NK-92 (cell line): ENCODE results near the gene LY6G6C.

Experiments used
- DNase-seq: peaks from one replicate; lab custom pipeline; 2025; ENCODE audit not compliant: unreplicated experiment; lab: John Stamatoyannopoulos, UW

Gene LY6G6C

DNA sequence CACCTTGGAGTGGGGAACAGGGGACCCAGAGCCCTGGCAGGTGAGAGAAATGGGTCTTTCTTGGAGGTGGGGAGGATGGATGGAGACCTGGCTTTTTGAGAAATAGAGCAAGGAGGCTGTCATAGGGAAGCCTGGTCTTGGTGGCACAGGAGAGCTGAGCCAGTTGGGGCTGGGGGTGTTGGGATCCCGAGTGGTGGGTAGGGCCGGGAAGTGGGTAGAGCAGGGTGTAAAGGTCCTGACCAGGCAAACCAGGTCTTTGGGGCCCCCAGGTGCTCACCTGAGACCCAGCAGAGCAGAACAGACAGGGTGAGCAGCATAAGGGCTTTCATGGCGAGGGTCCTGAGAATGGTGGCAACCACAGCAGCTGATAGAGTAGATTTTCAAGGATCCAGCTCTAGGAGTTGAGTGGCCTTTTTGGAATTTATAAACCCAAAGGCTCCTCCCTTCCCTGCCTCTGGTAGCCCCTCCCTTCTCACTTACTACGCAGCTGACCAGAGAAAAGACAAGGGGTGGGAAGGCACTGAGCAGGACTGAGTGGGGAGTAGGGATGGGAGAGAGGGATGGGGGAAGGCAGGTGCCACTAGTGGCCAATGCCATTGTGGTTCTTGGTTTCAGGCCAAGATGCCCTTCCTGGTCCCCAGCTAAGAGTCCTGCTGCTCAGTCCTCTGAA is at the start of gene LY6G6C:
TSS of gene LY6G6C (minus strand) at position 396 of the 670 bp plus-strand sequence. CDS start at position 329, 67 bp downstream.
- no peak for DNase-seq

DNA sequence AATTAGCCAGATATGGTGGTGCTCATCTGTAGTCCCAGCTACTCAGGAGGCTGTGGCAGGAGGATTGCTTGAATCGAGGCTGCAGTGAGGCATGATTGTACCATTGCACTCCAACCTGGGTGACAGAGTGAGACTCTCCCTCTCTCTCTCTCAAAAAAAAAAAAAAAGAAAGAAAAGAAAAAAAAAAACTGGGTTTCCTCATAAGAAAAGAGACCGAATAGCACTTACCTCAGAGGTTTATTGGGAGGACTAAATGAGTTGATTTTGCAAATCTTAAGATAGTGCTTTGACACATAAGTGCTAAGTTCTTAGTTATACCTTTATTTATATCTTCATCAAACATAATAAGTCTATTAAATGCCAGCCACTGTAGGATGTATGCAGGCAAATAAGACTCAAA is 49.3 kb upstream of the LY6G6C start:
- DNase-seq: no peak

DNA sequence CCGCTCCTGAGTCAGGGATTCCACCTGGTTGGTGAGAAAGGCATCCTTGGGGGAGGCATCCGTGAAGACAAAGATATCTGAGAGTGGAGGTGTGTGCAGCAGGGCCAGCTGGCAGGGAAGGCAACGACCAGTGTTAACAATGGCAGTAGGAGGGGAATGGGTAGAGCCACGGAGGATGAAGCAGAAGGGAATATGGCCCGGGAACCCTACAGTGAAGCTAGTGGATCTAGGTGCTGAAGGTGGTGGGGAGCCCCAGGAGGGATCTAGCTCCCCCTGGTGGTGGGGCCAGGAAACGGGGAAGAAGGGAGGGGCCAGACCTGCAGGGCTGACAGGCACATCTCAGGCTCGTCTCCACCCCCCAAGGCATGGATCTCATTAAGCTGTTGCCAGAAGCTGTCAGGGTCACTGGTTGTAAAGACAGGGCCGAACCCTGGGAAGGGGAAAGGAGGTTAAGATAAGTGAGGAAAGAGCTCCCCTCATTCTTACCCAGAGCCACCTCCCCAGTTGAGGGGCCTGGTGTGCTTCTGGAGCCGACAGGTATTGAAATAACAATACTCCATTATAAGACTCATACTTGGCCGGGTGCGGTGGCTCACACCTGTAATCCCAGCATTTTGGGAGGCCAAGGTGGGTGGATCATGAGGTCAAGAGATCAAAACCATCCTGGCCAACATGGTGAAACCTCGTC is 48.3 kb upstream of the LY6G6C start:
- DNase-seq: no peak

DNA sequence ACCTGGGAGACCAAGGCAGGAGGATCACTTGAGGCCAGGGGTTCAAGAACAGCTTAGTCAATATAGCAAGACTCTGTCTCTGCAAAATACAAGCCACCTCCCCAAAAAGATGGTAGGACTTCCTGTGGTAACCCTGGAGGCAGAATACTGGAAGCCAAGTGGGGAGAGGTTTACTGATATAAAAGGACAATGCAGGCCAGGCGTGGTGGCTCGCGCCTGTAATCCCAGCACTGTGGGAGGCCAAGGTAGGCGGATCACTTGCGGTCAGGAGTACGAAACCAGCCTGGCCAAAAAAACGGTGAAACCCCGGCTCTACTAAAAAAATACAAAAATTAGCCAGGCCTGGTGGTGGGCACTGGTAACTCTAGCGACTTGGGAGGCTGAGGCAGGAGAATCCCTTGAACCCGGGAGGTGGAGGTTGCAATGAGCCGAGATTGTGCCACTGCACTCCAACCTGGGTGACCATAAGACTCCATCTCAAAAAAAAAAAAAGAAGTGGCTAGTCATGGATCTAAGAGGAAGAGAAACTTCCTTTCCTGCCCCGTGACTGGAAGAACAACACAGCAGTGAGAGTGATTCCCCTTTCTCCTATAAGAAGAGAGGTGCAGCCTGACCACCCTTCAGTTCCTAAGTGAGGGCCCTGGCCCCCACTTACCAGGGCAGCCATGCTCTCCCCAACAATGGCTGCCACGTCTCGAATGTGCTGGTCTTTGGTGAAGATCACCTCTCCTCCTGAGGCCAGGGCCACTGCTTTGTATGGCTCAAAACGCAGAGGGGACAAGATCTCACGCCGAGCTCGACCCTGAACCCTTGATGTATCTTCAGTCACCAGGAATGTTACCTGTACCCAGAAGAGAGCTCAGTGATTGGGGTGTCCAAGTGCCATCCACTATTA is 47.1 kb upstream of the LY6G6C start:
- no peak for DNase-seq

DNA sequence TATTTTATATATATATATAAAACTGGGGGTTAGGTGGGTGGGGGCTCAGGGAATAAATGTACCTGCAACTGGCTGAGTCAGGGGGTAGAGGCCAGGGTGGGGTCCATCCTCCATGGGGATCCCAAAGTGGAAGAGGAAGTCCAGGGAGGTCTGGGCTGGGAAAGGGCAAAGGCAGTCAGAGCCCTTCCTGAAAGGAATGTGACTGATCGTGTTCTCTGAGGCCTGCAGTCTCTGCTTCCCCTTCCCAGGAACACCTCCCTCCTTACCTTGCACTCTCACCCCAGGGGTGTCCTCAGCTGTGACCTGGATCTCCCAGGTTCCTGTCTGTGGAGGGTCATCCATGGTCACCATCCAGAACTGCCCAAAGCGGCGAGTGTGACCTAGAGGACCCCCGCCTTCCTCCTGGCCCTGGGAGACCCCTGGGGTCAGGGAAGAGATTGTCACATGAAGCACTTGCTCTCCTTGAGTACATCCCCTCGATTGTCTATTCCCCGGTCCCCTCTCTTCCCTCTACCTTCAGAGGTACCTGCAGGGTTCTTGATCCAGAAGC is 45.6 kb upstream of the LY6G6C start:
- no peak for DNase-seq

GRCh38 chr6:31765910-31766794 is 44.6 kb upstream of the LY6G6C start:
- no peak for DNase-seq

DNA sequence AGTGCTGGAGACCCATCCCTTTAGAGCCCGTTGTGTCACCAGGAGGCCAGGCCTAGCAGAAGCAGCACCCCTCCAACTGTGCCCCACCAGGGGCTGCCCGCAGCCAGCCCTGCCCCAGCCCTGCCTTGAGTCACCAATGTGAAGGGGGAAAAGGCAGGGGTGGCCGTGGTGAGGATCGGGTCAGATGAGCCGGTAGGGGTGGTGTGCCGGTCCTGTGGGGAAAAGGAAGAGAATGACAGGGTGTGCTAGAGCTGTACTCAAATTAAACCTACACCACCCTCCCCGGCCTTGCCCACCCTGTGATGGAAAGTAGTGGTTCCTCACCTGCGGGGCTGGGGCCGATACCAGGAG is 44.0 kb upstream of the LY6G6C start:
- no peak for DNase-seq

DNA sequence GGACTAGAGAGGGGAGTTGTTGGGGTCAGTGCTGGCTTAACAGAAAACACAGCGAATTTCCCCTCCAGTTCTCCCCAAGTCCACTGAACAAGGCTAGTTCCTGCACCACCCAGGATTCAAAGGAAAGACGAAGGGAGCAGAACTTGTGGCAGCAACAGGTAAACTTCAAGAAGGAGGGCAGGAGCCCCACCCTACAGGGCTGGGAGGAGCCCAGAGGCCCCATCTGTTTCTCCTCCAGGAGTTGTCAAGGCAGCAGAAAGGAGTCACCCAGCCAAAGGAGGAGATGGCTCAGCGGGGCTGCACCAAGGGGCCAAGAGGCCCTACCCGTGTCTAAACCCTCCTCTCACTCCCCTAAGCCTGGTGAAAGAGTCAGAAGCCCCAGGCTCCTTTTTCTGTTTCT is 42.7 kb upstream of the LY6G6C start:
- no peak for DNase-seq

DNA sequence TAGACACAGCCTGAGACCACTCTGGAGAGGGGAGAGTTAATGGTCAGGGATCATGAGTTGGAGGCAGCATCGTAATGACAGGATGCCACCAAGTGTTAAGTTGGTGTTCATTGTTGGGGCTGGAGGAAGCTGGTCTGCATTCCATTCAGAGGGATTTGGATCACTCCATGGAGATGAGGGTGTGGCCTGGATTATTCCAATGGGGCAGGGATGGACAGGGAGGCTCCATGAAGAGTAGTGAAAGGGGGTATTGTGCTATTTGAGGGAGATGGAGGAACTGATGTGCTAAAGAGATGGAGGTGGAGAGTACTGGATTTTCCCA is 42.0 kb upstream of the LY6G6C start:
- DNase-seq: no peak

DNA sequence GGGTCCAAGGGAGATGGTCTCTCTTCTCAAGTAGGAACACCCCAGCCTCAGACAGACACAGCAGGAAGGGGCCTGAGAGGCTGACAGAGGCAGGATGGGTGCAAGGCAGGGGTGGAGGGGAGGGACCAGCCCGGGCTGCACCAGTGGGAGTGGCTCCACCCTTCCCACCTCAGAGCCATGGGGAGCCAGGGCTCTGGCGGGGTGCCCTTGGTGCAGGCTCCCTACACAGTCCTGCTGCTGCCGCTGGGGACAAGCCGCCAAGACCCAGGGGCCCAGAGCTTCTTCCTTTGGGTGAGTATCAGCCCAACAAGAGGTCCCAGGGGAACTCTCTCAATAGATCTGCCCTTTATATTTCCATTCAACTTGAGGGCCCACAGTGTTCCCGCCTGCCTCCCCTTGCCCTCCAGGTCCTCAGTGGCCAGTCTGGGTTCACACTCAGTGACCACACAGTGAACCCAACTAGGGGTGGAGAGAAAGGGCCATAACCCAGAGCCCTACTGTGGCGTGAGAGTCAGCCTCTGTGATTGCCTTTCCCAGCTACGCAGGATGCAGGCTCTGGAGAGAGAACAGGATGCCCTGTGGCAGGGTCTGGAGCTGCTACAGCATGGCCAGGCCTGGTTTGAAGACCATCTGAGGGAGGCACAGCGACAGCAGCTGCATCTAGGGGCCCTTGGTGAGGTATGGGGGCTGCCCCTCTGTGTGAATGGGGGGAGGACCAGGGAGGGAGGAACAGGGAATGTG is 41.5 kb upstream of the LY6G6C start:
- no peak for DNase-seq

DNA sequence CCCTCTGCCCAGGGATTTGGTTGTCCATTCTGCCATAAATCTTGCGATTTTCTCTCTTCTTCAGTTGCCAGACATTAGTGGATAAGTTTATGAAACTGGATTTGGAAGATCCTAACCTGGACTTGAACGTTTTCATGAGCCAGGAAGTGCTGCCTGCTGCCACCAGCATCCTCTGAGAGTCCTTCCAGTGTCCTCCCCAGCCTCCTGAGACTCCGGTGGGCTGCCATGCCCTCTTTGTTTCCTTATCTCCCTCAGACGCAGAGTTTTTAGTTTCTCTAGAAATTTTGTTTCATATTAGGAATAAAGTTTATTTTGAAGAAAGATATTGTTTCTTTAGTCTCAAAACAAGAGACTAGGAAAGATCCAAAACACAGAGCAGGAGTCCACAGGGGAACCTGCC is 40.8 kb upstream of the LY6G6C start, which contains the start of gene SAPCD1:
TSS of gene SAPCD1 (plus strand) at position 301 of the 400 bp plus-strand sequence. CDS start 399 bp downstream, outside the sequence.
- no peak for DNase-seq

GRCh38 chr6:31761343-31761742 is 39.8 kb upstream of the LY6G6C start:
- no peak for DNase-seq

GRCh38 chr6:31760790-31761189 is 39.2 kb upstream of the LY6G6C start:
- no peak for DNase-seq

DNA sequence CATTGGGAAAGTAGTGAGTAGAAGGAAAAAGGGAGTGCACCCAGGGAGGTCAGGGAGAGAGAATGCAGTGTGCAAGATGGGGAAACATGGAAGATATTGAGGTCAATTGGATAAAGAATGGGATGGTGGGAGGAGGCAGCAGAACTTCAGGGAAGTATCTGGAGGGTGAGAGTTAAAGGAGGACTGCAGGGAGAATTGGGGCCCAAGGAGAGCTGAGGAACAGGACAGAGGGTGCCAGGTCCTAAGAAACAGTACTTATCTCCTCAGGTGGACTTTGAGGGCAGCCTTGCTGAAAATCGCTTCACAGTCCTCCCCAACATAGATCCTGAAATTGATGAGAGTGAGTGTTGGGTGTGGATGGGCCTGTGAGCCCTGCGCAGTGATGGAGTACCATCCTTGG is 36.7 kb upstream of the LY6G6C start:
- DNase-seq: no peak

GRCh38 chr6:31752739-31753319 is 31.3 kb upstream of the LY6G6C start:
- DNase-seq: no peak

GRCh38 chr6:31750411-31751022 is 29.0 kb upstream of the LY6G6C start:
- no peak for DNase-seq

DNA sequence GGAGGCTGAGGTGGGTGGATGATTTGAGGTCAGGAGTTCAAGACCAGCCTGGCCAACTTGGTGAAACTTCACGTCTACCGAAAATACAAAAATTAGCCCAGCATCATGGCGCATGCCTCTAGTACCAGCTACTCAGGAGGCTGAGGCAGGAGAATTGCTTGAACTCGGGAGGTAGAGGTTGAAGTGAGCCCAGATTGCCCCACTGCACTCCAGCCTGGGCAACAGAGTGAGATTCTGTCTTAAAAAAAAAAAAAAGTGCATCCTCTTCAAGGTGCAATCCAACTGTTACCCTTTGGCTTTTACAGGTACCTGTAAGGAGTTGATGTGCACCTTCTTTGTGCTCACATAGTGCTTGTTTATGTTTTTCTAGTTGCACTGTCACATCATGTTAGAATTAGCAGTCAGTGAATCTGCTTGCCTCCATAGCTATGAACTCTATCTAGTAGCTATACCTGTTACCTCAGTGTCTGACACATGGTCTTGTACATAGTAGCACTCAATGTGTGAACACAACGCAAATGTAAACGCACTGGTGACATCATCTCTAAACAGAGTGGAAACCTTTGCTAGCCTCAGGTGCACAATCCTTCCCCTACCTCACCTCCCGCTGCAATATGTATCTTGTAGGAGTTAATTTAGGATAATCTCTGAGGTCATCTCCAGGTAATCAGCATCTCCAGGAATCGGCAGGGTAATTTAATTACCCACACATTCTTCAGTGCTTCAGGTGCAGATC is 27.9 kb upstream of the LY6G6C start:
- no peak for DNase-seq

DNA sequence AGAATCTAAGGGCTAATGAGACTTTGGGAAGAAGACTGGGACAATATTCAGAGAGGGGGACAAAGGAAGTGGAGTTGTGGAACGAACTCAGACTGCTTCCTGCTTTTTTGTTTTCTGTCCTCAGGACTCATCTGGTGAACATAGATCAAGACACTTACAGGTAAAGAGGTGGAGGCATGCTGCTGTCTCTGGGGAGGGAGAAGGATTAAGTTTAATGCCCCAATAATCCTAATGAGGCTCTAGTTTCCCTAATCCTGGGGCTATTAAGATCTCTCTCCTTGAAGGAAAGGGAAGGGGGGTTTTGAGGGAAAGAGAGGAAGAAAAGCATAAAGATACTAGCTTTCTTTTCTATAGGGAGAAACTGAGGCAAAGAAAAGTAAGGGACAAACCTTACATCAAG is 22.9 kb upstream of the LY6G6C start:
- no peak for DNase-seq
